IMR-90 (cell line): ENCODE data around the gene MEGF6. TPM values are rescaled to one million over a fixed set of nuclear protein-coding genes. Genes with fewer than 3 reads are reported as not detected.

Source experiments
- ATAC-seq: fragments of 200-7000 bp; cut with Tn5 transposase; 2 replicates; pipeline ENCODE4 v1.9.1; 2020; ENCODE audit warnings: low read depth, mild to moderate bottlenecking, moderate library complexity
- BruUV-seq: library from RNA; stranded (reverse); fragments of 400-500 nt; replicated peaks from 2 replicates; lab custom pipeline; 2021; lab: Mats Ljungman, UMichigan
- CTCF ChIA-PET: fragments of 300-600 bp; formaldehyde crosslinking; extraction: SDS; loops from one replicate; lab custom pipeline; 2021; ENCODE audit warnings: antibody characterized with exemption; lab: Yijun Ruan, JAX
- POLR2A ChIA-PET: fragments of 300-600 bp; sonication (Branson Sonifier 250); formaldehyde crosslinking; loops from one replicate; lab custom pipeline; 2022; ENCODE audit warnings: antibody characterized with exemption; ENCODE audit not compliant: unreplicated experiment; lab: Charles Lee
- DNase-seq: peaks from one replicate; pipeline ENCODE4 v3.0.0; 2013
- H2AFZ ChIP-seq: replicated peaks from 2 replicates; pipeline ENCODE3; 2013; ENCODE audit warnings: low read length, mild to moderate bottlenecking; ENCODE audit not compliant: poor library complexity
- H2AK5ac ChIP-seq: 2 replicates; pipeline ENCODE4 v1.6.1; 2013; ENCODE audit warnings: low read depth, low read length, inconsistent platforms
- H2AK9ac ChIP-seq: replicated peaks from 2 replicates; pipeline ENCODE3; 2013; ENCODE audit warnings: mild to moderate bottlenecking, low read depth, low read length, moderate library complexity; ENCODE audit not compliant: poor library complexity
- H2BK120ac ChIP-seq: 2 replicates; pipeline ENCODE4 v1.6.1; 2013; ENCODE audit warnings: low read depth, low read length, inconsistent platforms
- H2BK15ac ChIP-seq: 3 replicates; pipeline ENCODE4 v1.6.1; 2013; ENCODE audit warnings: low read depth, low read length, inconsistent platforms
- H2BK20ac ChIP-seq: 2 replicates; pipeline ENCODE4 v1.6.1; 2013; ENCODE audit warnings: low read depth, mild to moderate bottlenecking, inconsistent platforms, low read length, moderate library complexity
- H2BK5ac ChIP-seq: 2 replicates; pipeline ENCODE4 v1.6.1; 2013; ENCODE audit warnings: mild to moderate bottlenecking, low read depth, low read length, inconsistent platforms; ENCODE audit not compliant: poor library complexity, severe bottlenecking
- H3K14ac ChIP-seq: replicated peaks from 2 replicates; pipeline ENCODE4 v1.6.1; 2013; ENCODE audit warnings: low read depth, low read length, inconsistent platforms
- H3K18ac ChIP-seq: 2 replicates; pipeline ENCODE4 v1.6.1; 2013; ENCODE audit warnings: low read depth, low read length, control low read depth
- H3K23ac ChIP-seq: 2 replicates; pipeline ENCODE4 v1.6.1; 2013; ENCODE audit warnings: low read depth, low read length, inconsistent platforms
- H3K27ac ChIP-seq: 2 replicates; pipeline ENCODE4 v1.5.1; 2013; ENCODE audit warnings: mild to moderate bottlenecking, control low read depth, low read length; ENCODE audit not compliant: insufficient read depth
- H3K27me3 ChIP-seq: 2 replicates; pipeline ENCODE4 v1.6.1; 2013; ENCODE audit warnings: low read length; ENCODE audit not compliant: control insufficient read depth, insufficient read depth
- H3K36me3 ChIP-seq: 2 replicates; pipeline ENCODE4 v1.6.1; 2013; ENCODE audit warnings: low read length, mixed read lengths; ENCODE audit not compliant: control insufficient read depth, insufficient read depth
- H3K4ac ChIP-seq: 2 replicates; pipeline ENCODE4 v1.6.1; 2013; ENCODE audit warnings: low read depth, low read length, inconsistent platforms
- H3K4me1 ChIP-seq: 2 replicates; pipeline ENCODE4 v1.6.1; 2013; ENCODE audit warnings: low read length, mixed read lengths; ENCODE audit not compliant: control insufficient read depth, insufficient read depth
- H3K4me2 ChIP-seq: 2 replicates; pipeline ENCODE4 v1.6.1; 2013; ENCODE audit warnings: low read depth, mild to moderate bottlenecking, control low read depth, low read length, moderate library complexity
- H3K4me3 ChIP-seq: 2 replicates; pipeline ENCODE4 v1.5.1; 2013; ENCODE audit warnings: low read depth, mild to moderate bottlenecking, control low read depth, low read length, moderate library complexity; ENCODE audit not compliant: insufficient read depth
- H3K56ac ChIP-seq: 2 replicates; pipeline ENCODE4 v1.6.1; 2013; ENCODE audit warnings: low read length, inconsistent platforms; ENCODE audit not compliant: insufficient read depth; ENCODE audit errors: extremely low read depth
- H3K79me1 ChIP-seq, 2 experiments: 2 replicates each; pipeline ENCODE4 v1.6.1; 2013; ENCODE audit warnings: low read length in 2 of 2, inconsistent platforms in 1 of 2, low read depth in 1 of 2
- H3K9ac ChIP-seq: 2 replicates; pipeline ENCODE4 v1.6.1; 2013; ENCODE audit warnings: low read depth, low read length, control low read depth
- H3K9me1 ChIP-seq: 2 replicates; pipeline ENCODE4 v1.6.1; 2013; ENCODE audit warnings: low read length, inconsistent platforms; ENCODE audit not compliant: insufficient read depth
- H3K9me3 ChIP-seq: 2 replicates; pipeline ENCODE4 v1.6.1; 2013; ENCODE audit warnings: low read length; ENCODE audit not compliant: control insufficient read depth, insufficient read depth
- H4K20me1 ChIP-seq: 2 replicates; pipeline ENCODE4 v1.6.1; 2013; ENCODE audit warnings: low read length, inconsistent platforms; ENCODE audit not compliant: insufficient read depth
- H4K5ac ChIP-seq: 2 replicates; pipeline ENCODE4 v1.6.1; 2013; ENCODE audit warnings: mild to moderate bottlenecking, low read depth, low read length, control low read depth
- H4K8ac ChIP-seq, 2 experiments: 2 replicates each; pipeline ENCODE4 v1.6.1; 2013; ENCODE audit warnings: low read depth in 2 of 2, low read length in 2 of 2, control low read depth in 1 of 2, inconsistent platforms in 1 of 2
- H4K91ac ChIP-seq: 2 replicates; pipeline ENCODE4 v1.6.1; 2013; ENCODE audit warnings: low read depth, low read length, inconsistent platforms; ENCODE audit not compliant: insufficient read depth
- MAZ ChIP-seq: IDR thresholded peaks from 2 replicates; pipeline ENCODE4 v1.6.1; 2012; ENCODE audit warnings: low read depth, mild to moderate bottlenecking, low read length, improper control_type of control experiment, moderate library complexity, borderline replicate concordance
- NFE2L2 ChIP-seq: fragments of 150-350 bp; IDR thresholded peaks from 2 replicates; pipeline ENCODE4 v1.6.1; 2016; ENCODE audit warnings: low read depth, mild to moderate bottlenecking, low read length
- RFX5 ChIP-seq: IDR thresholded peaks from 2 replicates; pipeline ENCODE4 v1.8.0; 2012; ENCODE audit warnings: low read depth, mild to moderate bottlenecking, low read length, moderate library complexity
- WGBS, 2 experiments: methylation state at CpG; one replicate each; pipeline versions ENCODE4 v1.1.5 to v1.1.7; 2013; ENCODE audit warnings: missing lambda C conversion rate in 2 of 2; ENCODE audit not compliant: insufficient read length in 1 of 2; ENCODE audit errors: extremely low coverage in 2 of 2; 5-methylcytosine and 5-hydroxymethylcytosine counted together
- dilution Hi-C: fragments of 300-500 bp; cut with HindIII; formaldehyde crosslinking; loops from one replicate; pipeline ENCODE4 v1.14.3; 2018; ENCODE audit warnings: low sequenced_read_pairs; ENCODE audit not compliant: unreplicated experiment
- in situ Hi-C: fragments of 300-500 bp; cut with MboI; formaldehyde crosslinking; loops from 3 replicates; pipeline ENCODE4 v1.14.3; 2019; ENCODE audit warnings: low sequenced_read_pairs, inconsistent platforms, mixed read lengths
- intact Hi-C: fragments of 100-400 bp; cut with micrococcal nuclease; formaldehyde crosslinking; loops from 2 replicates; pipeline ENCODE4 v1.10.0; 2022
- polyA plus RNA-seq, 3 experiments: library from polyadenylated mRNA; depleted of rRNA; stranded (reverse); fragments of >200 nt; gene quantifications; 2 replicates each; pipeline ENCODE4 v1.2.3, GENCODE V29; 2012; ENCODE audit warnings: low replicate concordance in 1 of 3
- total RNA-seq: library from RNA; depleted of rRNA; stranded (reverse); fragments of >200 nt; gene quantifications from 2 replicates; pipeline ENCODE4 v1.2.3, GENCODE V29; 2012

MEGF6 gene
- total and polyA plus RNA-seq, 2 of the 4 experiments (the other 2 are of a cell fraction): 0.72 to 4.1 TPM

- Histone ChIP-seq H4K5ac (no peak overlapping the region), H4K20me1 (no peaks in the 10 kb centered on the region), H2BK20ac (no peak overlapping the region), H2BK120ac (no peak overlapping the region), H3K18ac (no peak overlapping the region), H3K14ac (no peak overlapping the region), H3K9me3 (no peaks in the 10 kb centered on the region), H4K8ac (no peak overlapping the region), H3K79me1 (no peaks in the 10 kb centered on the region), H3K4me3 (no peak overlapping the region), H3K4ac (no peak overlapping the region), H3K9ac (no peak overlapping the region), H3K4me2 (no peak overlapping the region), H3K27ac (no peak overlapping the region), H2BK5ac (no peak overlapping the region), H3K9me1 (no peaks in the 10 kb centered on the region; the same call in 1 of the 2 replicates), H3K4me1 (peaks cover 8% of the 10 kb centered on the region), H4K91ac (no peak overlapping the region), H3K27me3 (peaks cover 31% of the 10 kb centered on the region; the same call in 1 of the 2 replicates), H3K56ac (no peak overlapping the region), H3K36me3 (no peaks in the 10 kb centered on the region), H2BK15ac (no peak overlapping the region), H3K23ac (no peak overlapping the region), H2AFZ (no peak overlapping the region), H2AK5ac (no peak overlapping the region), H2AK9ac (no peak overlapping the region)
- 91% methylated on average over 5 of the region's 18 CpGs; no CpG with 5 or more reads in 1 of the 2 experiments for WGBS, 2 experiments
- no TSS peak for BruUV-seq
- no peak for DNase-seq
- POLR2A ChIA-PET: no interaction called here
- in situ Hi-C loops: no loop called here
- dilution Hi-C loops: no loop called here
- intact Hi-C loops: no loop called here
- CTCF ChIA-PET: interaction anchor here (1.3 kb wide), 1 partner anchor 11 kb away, joined by 4 read pairs; no protein-coding TSS in a partner anchor
- TF ChIP-seq RFX5 (no peak), NFE2L2 (no peak), MAZ (no peak)
- ATAC-seq: no peak
Measured at GRCh38 chr1:3607703-3608065, 3.6 kb downstream of the MEGF6 start.
